T-helper 1 cell treated with Interleukin-12 subunit alpha and Interleukin-12 subunit beta and Interleukin-4 antibody, amounts not matched to agents 30 μg/mL and 1 μg/mL, for 36 hours (primary cell): ENCODE results near the gene ABCG1.

Experiments
- H3K27ac Mint-ChIP-seq: one replicate; pipeline ENCODE4 v1.8.0; 2021; ENCODE audit warnings: mild to moderate bottlenecking, mixed read lengths
- H3K27me3 Mint-ChIP-seq: one replicate; pipeline ENCODE4 v1.8.0; 2021; ENCODE audit warnings: low read depth, mixed read lengths
- H3K36me3 Mint-ChIP-seq: one replicate; pipeline ENCODE4 v1.8.0; 2021; ENCODE audit warnings: low read depth, mixed read lengths
- H3K4me1 Mint-ChIP-seq: one replicate; pipeline ENCODE4 v1.8.0; 2021; ENCODE audit warnings: low read depth, mixed read lengths
- H3K4me3 Mint-ChIP-seq: one replicate; pipeline ENCODE4 v1.8.0; 2021; ENCODE audit warnings: mild to moderate bottlenecking, moderate library complexity, mixed read lengths
- H3K9me3 Mint-ChIP-seq: one replicate; pipeline ENCODE4 v1.8.0; 2021; ENCODE audit warnings: mixed read lengths

The ABCG1 gene

GRCh38 chr21:42200906-42201614 is 17.9 kb upstream of the ABCG1 start:
- H3K9me3 Mint-ChIP-seq, result no peaks in the 10 kb centered on the region
- H3K4me3 Mint-ChIP-seq, result no peak overlapping the region
- H3K4me1 Mint-ChIP-seq, result peaks cover 22% of the 10 kb centered on the region
- no peaks in the 10 kb centered on the region for H3K36me3 Mint-ChIP-seq
- peaks cover 22% of the 10 kb centered on the region for H3K27me3 Mint-ChIP-seq
- H3K27ac Mint-ChIP-seq, result no peak overlapping the region

GRCh38 chr21:42201615-42202161 is 17.3 kb upstream of the ABCG1 start:
- no peak overlapping the region for H3K27ac Mint-ChIP-seq
- H3K9me3 Mint-ChIP-seq, result no peaks in the 10 kb centered on the region
- peaks cover 23% of the 10 kb centered on the region for H3K27me3 Mint-ChIP-seq
- H3K4me1 Mint-ChIP-seq, result peaks cover 22% of the 10 kb centered on the region
- H3K36me3 Mint-ChIP-seq, result no peaks in the 10 kb centered on the region
- H3K4me3 Mint-ChIP-seq, result no peak overlapping the region

GRCh38 chr21:42202321-42202720 is 16.6 kb upstream of the ABCG1 start:
- Mint-ChIP-seq H3K4me1 (peaks cover 22% of the 10 kb centered on the region), H3K36me3 (no peaks in the 10 kb centered on the region), H3K9me3 (no peaks in the 10 kb centered on the region), H3K27me3 (peaks cover 29% of the 10 kb centered on the region), H3K27ac (no peak overlapping the region), H3K4me3 (no peak overlapping the region)

GRCh38 chr21:42203321-42203720 is 15.6 kb upstream of the ABCG1 start:
- Mint-ChIP-seq H3K9me3 (no peaks in the 10 kb centered on the region), H3K27ac (no peak overlapping the region)

GRCh38 chr21:42203936-42204335 is 15.0 kb upstream of the ABCG1 start:
- H3K9me3 Mint-ChIP-seq, result no peaks in the 10 kb centered on the region
- no peak overlapping the region for H3K27ac Mint-ChIP-seq
- H3K4me3 Mint-ChIP-seq, result no peak overlapping the region
- peaks cover 41% of the 10 kb centered on the region for H3K27me3 Mint-ChIP-seq
- H3K4me1 Mint-ChIP-seq, result peaks cover 13% of the 10 kb centered on the region
- H3K36me3 Mint-ChIP-seq, result no peaks in the 10 kb centered on the region

More at GRCh38 chr21:42203321-42203720, 15.6 kb upstream of the ABCG1 start:
- peaks cover 20% of the 10 kb centered on the region for H3K4me1 Mint-ChIP-seq
- no peaks in the 10 kb centered on the region for H3K36me3 Mint-ChIP-seq
- no peak overlapping the region for H3K4me3 Mint-ChIP-seq
- peaks cover 35% of the 10 kb centered on the region for H3K27me3 Mint-ChIP-seq

- H3K4me1 Mint-ChIP-seq, result no peaks in the 10 kb centered on the region
- peaks cover 46% of the 10 kb centered on the region for H3K27me3 Mint-ChIP-seq
- no peaks in the 10 kb centered on the region for H3K36me3 Mint-ChIP-seq
- no peak overlapping the region for H3K27ac Mint-ChIP-seq
- H3K9me3 Mint-ChIP-seq, result no peaks in the 10 kb centered on the region
- H3K4me3 Mint-ChIP-seq, result no peak overlapping the region
Measured at GRCh38 chr21:42207426-42207825, 11.5 kb upstream of the ABCG1 start.

- Mint-ChIP-seq H3K36me3 (no peaks in the 10 kb centered on the region), H3K4me1 (no peaks in the 10 kb centered on the region), H3K27me3 (peaks cover 42% of the 10 kb centered on the region), H3K9me3 (no peaks in the 10 kb centered on the region), H3K4me3 (no peak overlapping the region), H3K27ac (no peak overlapping the region)
Measured at GRCh38 chr21:42208036-42208435, 10.9 kb upstream of the ABCG1 start.

- H3K36me3 Mint-ChIP-seq, result no peaks in the 10 kb centered on the region
- H3K4me1 Mint-ChIP-seq, result no peaks in the 10 kb centered on the region
- H3K27me3 Mint-ChIP-seq, result peaks cover 33% of the 10 kb centered on the region
- H3K9me3 Mint-ChIP-seq, result no peaks in the 10 kb centered on the region
- no peak overlapping the region for H3K4me3 Mint-ChIP-seq
- H3K27ac Mint-ChIP-seq, result no peak overlapping the region
Measured at GRCh38 chr21:42208801-42209490, 10.0 kb upstream of the ABCG1 start.

- Mint-ChIP-seq H3K4me1 (no peaks in the 10 kb centered on the region), H3K27me3 (peaks cover 30% of the 10 kb centered on the region), H3K36me3 (no peaks in the 10 kb centered on the region), H3K27ac (no peak overlapping the region), H3K4me3 (no peak overlapping the region), H3K9me3 (no peaks in the 10 kb centered on the region)
Measured at GRCh38 chr21:42209801-42210479, 9.0 kb upstream of the ABCG1 start.

- Mint-ChIP-seq H3K9me3 (peaks cover 11% of the 10 kb centered on the region), H3K27ac (no peak overlapping the region), H3K36me3 (peaks cover 4% of the 10 kb centered on the region), H3K27me3 (peaks cover 23% of the 10 kb centered on the region), H3K4me3 (no peak overlapping the region), H3K4me1 (no peaks in the 10 kb centered on the region)
Measured at GRCh38 chr21:42212266-42212665, 6.7 kb upstream of the ABCG1 start.

- Mint-ChIP-seq H3K4me3 (no peak overlapping the region), H3K36me3 (peaks cover 6% of the 10 kb centered on the region), H3K27me3 (peaks cover 18% of the 10 kb centered on the region), H3K9me3 (peaks cover 13% of the 10 kb centered on the region), H3K4me1 (no peaks in the 10 kb centered on the region), H3K27ac (no peak overlapping the region)
Measured at GRCh38 chr21:42213082-42213774, 5.7 kb upstream of the ABCG1 start.

- Mint-ChIP-seq H3K4me1 (no peaks in the 10 kb centered on the region), H3K9me3 (peaks cover 13% of the 10 kb centered on the region), H3K27ac (no peak overlapping the region), H3K36me3 (peaks cover 6% of the 10 kb centered on the region), H3K4me3 (no peak overlapping the region), H3K27me3 (peaks cover 11% of the 10 kb centered on the region)
Measured at GRCh38 chr21:42214081-42214750, 4.7 kb upstream of the ABCG1 start.

- no peak overlapping the region for H3K27ac Mint-ChIP-seq
- no peak overlapping the region for H3K4me3 Mint-ChIP-seq
- H3K36me3 Mint-ChIP-seq, result peaks cover 6% of the 10 kb centered on the region
- peaks cover 11% of the 10 kb centered on the region for H3K27me3 Mint-ChIP-seq
- H3K9me3 Mint-ChIP-seq, result peaks cover 13% of the 10 kb centered on the region
- no peaks in the 10 kb centered on the region for H3K4me1 Mint-ChIP-seq
Measured at GRCh38 chr21:42214921-42215320, 4.0 kb upstream of the ABCG1 start.
